ENCODE data around the gene WSCD1.

- TF ChIP-seq CTCF (IDR thresholded peaks at IDR 0.05; ENCODE audit: poor library complexity, severe bottlenecking) = no peak
- TF ChIP-seq POLR2AphosphoS5 (IDR thresholded peaks at IDR 0.05) = no peak
- TF ChIP-seq MXI1 (conservative IDR thresholded peaks at IDR 0.05; ENCODE audit: poor library complexity, severe bottlenecking) = no peak
- no peak for TF ChIP-seq EP300 (conservative IDR thresholded peaks at IDR 0.05; ENCODE audit: poor library complexity, severe bottlenecking)
- no peak for TF ChIP-seq EZH2 (IDR thresholded peaks at IDR 0.05; ENCODE audit: borderline replicate concordance, insufficient read depth, low read length, poor library complexity, severe bottlenecking)
- no peak for TF ChIP-seq REST (IDR thresholded peaks at IDR 0.05; ENCODE audit: borderline replicate concordance)
- no peak for TF ChIP-seq TAF1 (IDR thresholded peaks at IDR 0.05; ENCODE audit: low read depth)
Measured at GRCh38 chr17:6139447-6139832, 69.3 kb downstream of the WSCD1 start.

All from neural cell (in vitro differentiated cells).